GM21447 (cell line): ENCODE results near the gene COL7A1.
A peak's percentile ranks its signal among the peaks of the same experiment; 100 is the strongest.

ENCODE experiments used
- ATAC-seq: cut with Tn5 transposase; IDR thresholded peaks from one replicate; pipeline ENCODE4 v1.9.1; 2021; ENCODE audit not compliant: unreplicated experiment

COL7A1 gene

DNA sequence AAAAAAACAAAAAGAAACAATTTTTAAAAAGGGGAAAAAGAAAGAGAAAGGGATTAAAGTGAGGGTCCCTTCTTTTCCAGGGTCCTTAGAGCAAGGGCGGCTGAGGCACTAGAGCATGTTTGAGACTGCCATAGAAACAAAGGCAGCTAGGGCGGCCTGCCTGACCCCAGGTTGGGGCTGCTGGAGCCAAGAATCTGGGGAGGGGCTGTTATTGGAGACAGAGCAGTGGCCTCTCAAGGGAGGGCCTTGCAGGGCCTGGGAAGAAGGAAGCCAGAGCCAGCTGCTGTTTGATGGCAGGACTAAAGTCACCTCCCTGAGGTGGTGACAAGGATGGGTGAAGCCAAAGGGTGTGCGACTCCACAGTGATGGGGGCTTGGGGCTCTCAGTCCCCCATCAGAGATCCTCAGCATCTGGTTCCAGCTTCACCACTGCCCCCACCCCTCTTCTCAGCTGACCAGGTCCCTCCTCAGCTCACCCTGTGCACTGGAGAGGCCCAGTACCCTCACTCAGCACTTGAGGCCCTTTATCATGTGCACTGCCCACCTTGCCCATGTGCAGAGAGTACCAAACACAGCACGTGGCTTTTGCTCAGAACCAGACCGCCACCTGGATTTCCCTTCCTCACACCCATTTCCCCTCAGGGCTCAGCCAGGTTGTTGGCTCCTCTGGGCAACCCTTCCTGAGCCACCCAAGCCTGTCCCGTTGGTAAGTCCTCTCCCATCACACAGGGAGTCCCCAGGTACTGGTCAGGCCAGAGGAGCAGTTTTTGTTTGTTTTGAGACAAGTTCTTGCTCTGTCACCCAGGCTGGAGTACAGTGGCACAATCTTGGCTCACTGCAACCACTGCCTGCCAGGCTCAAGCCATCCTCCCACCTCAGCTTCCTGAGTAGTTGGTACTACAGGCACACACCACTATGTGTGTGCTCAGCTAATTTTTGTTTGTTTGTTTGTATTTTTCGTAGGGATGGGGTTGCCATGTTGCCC lies 24.7 kb upstream of the COL7A1 start:
- no peak for ATAC-seq

DNA sequence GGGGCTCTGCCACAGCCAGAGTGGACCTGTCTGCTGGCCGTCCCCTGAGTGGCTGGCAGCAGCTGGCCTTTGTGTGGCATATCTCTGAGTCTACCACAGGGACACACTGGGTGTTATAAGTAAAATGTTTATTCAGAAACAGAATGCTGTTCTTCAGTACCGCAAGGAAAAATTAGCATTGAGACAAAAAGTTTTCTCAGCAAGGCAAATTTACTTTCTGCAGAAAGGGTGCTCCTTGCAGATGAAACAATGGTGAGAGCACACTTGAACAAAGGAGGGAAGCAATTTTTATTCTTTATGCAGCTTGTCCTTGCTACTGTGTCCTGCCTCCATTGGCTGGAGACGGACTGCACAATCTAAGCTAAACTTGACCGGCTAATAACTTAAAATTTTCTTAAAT lies 22.4 kb upstream of the COL7A1 start:
- ATAC-seq, result no peak

DNA sequence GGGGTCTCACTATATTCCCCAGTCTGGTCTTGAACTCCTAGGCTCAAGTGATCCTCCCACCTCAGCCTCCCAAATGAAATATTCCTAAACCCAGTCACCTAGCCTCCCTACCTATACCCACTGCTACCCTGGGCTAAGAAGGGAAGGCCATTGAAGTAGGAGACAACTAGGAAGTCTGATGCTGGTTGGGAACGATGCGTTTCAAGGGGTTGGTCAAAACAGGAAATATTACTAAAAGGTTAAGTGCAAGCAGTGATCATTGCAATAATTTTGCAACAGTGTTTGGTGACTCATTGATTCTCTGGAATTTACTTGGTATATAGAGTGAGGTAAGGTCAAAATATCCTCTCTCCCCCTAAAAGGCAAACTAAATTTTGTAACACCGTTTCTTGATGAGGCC lies 18.9 kb upstream of the COL7A1 start:
- no peak for ATAC-seq

DNA sequence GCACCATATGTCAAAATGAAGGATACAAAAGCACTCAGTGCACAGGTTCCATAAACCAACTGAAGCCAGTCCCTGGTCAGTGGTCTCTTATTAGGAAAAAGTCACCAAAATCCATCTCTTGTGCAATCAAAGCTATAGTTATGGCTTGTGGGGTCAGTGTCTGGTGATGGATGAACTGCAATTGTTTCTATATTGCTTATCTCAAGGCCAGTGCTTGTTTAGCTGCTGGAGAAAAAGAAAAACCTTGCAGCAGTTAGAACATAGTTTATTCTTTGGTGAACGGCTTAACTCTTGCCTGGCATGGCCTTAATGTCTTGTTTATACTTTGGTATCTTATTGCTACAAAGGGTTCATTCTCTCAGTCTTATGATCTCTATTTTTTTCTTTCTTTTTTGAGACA lies 17.2 kb upstream of the COL7A1 start:
- no peak for ATAC-seq

DNA sequence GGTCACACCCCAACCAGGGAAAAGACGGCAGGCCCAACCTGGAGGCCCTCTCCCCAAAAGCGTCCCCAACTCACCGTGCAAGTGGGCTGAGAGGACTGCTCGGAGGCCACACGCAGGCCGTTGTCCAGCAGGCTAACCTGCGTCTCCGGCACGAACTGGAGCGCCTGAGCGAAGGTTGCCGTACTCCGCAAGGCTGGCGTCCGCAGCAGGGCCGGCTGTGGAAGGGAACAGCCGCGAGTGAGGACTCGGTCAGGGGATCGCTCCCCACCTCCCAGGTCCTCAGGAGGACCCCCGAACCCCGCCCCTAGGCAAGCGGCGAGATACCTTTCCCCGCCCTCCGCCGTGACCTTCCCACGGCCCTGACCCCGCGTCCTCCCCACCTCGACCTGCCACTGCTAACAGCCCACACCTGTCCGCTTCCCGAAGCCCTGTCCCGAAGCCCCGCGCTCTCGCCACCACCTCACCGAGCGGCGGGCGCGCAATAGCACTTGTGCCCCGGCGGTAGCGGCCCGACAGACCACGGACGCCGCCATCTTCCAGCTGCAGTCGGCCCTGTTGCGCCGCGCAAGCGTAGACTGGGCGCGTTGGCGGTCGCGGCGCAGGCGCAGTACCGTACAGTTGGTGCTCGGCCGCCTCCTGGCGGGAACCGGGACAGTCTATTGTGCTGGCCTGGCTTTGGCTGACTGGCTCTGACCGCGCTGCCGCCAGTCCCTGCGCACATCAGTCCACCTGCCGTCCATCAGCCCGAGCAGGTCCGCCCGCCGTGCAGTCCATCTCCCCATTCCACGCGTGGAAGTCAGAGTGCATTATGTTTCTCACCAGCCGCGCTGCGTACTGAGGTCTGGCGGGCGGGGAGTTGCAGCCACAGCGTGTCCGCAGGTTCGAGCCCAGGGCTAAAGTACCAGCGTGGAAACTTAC lies 14.2 kb upstream of the COL7A1 start, which contains the start of gene UQCRC1:
UQCRC1 (minus strand) TSS at position 559 of the 918 bp plus-strand sequence; CDS start at position 533, 26 bp downstream.
- peak; percentile 93 for ATAC-seq

DNA sequence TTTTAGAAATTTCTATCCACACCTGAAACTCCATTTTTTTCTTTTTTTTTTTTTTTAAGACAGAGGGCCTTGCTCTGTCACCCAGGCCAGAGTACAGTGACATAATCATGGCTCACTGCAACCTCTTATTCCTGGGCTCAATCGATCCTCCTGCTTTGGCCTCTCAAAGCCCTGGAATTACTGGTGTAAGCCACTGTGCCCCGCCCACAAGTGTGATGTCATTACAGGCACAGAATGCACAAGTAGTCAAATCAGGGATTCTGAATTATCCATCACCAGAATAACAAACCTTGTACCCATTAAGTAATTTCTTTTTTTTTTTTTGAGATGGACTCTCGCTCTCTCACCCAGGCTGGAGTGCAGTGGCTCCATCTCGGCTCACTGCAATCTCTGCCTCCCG lies 12.4 kb upstream of the COL7A1 start:
- no peak for ATAC-seq

DNA sequence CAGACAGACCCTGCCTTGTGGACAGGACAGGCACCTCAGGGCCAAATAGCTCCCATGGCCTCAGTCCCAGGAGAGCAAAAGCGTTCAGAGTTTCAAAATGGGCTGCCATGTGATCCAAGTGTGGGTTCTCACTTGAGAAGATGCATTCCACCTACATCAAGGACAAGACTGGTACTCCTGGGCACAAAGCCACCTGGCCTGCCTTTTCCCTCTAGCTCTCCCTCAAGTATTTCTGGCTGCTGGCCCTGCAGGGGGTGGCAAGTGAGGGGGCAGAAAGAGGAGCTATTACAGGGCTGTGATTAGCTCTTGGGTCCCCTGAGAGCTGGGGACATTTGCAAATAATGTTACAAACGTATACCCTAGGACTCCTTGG lies 6.5 kb upstream of the COL7A1 start:
- ATAC-seq, result no peak

DNA sequence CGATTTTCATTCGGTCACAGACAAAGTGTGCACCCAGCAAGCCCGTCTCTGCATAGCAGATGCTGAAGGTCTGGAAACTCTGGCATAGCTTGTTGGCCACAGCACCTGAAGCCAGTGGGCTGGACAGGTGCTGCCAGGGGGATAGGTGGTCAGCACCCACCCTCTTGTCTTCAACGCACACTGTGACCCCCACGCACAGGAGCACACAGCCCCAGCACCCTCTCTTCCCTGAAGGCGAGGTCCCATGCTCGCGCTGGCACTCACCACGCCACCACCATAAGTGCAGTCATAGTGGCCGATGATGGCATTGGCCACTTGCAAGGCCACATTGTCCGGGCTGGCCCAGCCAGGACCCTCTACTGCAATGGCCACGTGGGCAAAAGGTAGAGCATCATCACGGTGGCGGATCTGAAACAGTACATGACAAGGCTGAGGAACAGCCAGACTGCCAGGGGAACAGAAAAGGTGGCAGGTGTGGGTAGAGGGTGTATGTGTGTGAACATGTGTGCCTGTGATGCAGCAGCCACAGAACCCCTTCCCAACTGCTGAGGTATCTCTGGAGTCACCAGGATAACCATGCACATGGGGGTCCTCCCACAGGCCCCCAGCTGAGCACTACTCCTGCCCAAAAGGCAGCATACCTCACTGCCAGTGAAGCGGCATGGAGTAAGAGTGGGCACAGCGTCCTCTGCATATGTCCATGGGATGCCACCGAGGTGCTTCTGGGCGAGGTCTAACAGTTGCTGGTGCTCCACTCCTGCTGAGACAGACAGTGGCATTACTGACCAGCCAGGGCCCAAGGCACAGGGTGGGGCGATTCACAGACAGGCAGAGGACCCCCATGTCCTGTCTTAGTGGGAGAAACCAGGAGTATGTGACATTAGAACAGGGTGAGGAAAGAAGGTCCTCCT lies 5.8 kb upstream of the COL7A1 start:
- ATAC-seq, result no peak

DNA sequence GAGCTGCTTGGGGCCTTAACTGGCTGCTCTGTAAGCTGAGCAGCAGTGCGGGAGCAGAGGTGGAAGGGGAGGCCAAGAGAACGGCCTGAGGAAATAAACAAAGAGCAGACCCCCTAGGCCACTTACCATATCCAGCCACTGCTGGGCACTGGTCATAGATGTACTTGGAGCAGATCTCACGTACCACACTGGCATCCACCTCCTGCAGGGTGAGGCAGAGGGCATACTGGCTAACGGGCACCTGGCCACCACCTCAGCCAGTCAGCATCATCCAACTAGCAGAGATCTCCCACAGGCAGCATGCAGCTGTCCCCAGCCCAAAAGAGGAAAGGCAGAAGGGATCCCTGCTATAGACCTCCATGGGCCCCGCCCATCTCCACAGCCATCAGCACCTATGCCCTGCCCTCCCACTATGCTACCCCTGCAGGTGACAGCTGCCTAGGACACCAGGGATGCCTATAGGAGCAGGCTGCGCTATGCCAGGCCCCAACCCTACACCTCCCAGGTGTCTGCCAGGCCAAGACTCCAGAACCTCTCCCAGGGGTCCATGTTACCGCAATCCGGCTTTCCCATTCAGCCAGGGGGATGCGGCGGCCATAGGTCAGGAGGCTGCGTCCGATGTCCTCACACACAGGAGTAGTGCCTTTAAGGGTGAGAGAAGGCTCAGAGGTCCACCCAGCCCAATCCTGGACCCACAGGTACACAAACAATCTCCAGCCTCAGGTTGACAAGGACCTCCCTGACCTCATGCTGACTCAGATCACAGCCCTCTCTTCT lies 4.6 kb upstream of the COL7A1 start:
- ATAC-seq, result no peak

DNA sequence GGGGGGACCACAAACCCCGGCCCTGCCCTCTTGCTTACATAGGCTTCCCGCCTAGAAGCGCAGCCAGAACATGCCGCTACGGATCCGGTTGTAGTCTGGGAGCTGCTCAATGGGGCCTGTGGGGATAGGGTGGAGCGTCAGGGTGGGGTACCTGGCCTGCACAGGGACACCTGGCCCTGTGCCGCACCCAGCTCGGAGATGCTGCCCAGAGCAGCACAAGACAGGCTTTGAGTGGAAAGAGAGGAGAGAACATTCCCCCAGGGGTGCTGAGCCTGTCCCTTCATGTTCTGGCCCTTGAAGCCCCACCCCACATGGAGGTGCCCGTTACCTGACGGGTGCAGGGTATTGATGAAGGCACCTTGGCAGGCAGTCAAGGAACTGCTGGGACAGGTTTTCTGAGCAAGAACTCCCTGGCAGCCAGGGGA lies 4.0 kb upstream of the COL7A1 start:
- ATAC-seq, result no peak

DNA sequence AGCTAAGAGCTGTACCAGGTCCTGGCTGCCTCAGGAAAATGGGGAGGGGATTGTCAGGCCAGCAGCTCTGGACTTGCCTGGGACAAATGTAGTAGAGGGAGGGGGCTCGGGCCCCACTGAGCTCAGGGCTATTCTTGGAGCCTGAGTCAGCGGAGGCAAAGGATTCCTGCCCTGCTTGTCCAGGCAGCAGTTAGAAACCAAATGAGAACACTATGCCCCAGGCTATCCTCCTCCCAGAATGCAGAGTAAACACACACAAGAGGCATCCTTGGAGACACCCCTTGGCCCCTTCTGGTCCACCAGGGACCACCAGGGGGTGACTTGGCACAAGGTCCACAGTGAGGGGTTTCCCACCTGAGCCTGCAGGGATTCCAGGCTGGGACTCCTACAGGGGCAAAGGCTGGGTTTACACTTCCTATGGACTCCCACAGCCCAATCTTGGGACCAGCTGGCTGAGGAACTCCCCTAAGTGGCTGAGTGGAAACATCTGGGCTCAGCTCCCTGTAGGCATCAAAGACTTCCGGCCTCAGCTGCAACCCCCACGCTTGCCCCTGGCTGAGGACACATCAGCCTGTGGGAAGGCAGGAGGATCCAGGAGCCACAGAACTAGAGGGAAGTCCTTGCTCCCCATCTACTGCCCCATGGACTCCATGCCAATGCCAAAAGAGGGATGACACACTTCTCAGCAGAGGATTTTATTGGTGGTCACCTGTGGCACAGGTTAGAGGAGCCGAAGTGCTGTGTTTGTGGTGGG lies 3.4 kb upstream of the COL7A1 start:
- ATAC-seq, result no peak

DNA sequence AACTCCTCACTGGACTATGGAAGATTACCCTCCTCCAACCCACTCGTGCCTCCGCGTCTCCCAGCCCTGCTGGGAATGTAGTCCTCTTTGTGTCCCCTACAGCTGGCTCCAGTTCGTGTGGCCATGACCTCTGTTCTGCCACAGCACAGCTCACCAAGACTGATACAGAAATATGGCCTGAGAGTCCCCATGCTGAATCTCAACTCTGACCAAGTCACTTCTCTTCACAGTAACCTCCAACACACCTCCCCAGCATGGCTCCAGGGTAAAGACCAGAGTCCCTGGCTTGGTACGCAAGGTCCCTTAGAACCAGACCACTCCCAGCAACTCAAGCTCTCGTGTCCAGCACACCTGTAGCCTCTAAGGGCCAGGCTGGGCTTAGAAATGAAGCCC lies 2.3 kb upstream of the COL7A1 start:
- no peak for ATAC-seq

DNA sequence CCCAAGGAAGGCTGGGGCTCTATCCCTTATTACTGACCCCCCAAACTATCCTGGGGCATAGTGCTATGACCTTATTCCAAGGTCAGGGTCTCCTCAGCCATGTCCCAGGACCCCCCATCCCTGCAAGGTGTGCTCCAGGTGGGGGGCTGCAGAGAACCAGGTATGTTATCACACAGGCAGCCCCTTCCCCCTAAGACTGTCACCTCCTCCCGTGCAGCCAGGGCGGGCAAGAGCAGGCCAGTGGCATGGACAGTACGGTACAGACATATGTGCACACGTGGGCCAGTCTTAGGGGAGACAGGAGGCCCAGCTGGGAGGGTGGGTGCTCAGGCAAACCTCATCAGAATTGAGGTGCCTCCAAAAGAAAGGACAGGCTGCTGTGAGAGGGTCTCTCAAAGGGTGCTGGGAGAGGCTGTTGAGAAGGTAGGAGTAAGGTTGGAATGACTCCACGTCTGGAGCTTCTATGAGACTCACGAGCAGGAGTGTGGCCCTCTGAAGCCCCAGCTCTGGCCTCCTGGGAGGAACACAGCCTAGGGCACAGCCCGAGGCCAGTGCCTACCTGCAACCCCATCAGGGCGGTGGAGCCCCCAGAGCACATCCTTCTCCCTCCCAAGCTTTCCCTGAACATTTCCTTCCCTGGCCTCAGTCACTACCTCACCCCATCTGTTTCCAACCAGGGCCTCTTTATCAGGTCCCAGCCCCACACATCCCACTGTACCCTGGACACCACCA lies 1.7 kb upstream of the COL7A1 start:
- no peak for ATAC-seq

DNA sequence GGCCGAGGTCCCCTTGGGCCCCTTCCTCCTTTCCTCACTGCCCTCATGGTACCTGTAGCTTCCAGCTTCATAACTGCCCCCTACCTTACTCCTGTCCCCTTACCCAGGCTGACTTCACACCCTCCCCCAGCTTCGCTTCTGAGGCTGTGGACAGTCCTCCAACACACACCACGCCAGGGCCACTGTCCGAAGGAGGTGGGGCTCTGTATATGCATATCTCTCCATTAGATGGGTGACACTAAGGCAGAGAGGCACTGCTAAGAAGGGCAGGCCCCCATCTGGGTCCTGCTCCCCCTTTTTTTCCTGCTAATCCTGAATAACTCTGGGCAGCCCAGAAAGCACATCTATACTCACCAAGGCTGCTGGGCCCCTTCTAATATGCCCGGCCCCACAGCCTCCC lies 1.0 kb upstream of the COL7A1 start:
- ATAC-seq, result no peak

DNA sequence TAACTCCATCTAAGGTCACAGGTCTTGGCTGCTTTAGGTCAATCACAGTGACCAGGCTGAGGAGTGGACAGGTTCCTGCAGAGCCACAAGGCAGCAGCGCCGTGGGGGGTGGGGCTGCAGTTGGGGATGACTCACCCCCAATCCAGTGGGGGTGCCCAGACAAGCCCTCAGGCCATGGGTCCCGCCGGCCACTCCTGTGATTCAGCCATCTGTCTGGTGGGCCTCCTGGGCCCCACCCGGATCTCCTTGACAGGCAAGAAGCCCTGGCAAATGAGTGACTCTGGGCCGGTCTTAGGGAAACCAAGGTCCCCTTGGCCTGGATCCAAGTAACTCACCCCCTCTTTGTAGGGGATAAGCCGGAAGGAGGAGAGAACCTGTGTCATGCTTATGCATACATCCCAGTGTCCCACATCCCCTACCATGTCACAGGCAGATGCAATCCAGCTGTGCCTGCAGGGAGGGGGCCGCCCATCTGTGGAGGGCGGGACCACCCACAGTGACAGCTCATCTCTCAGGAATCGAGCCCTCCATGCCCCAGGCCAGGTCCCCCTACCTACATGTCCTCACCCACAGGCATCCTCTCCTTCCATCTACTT lies 495 bp upstream of the COL7A1 start:
- ATAC-seq, result no peak

DNA sequence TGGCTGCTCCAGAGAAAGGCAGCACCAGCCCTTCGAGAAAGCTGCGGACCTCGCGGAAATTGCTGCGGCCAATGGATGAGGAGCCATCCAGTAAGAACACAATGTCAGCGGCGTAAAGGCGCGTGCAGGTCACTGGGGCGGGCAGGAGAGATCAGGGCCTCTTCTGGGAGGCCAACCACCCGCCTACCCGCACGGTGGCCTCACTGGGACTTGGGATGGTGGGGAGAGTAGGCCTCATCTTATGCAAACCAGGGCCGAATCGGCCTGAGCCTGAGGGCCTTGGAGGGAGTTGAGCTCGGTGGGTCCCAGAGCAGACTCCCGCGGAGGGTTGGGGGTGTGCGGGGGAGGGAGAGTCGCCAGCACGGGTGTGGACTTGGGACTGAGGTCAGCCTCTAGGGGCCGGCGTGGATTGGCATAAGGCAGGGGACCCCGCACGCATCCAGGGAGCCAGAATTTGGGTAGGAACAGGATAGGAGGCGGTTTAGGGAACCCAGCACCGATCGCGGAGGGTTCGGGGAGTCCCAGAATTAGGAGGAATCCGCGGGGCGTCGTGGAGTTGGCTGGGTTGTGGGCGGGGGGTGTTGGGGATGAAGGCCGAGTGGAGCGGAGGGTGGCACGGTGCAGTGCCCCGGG lies 596 bp downstream of the COL7A1 start:
- ATAC-seq, result no peak

DNA sequence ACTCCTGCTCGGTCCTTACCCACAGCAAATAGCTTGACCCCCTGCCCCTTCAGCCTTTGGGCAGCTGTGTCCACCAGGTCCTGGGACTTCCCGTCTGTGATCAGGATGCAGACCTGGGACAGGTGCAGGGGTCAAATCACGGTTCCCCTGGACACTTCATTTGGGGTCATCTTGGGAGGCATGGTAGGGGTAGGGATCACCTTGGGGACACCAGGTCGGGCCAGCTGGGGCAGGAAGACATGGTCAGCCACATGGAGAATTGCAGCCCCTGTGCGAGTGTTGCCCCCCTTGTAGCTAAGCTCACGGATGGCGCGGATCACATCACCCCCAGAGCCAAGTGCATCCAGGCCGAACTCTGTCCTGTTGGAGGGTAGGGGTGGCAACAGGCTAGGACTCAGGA lies 1.8 kb downstream of the COL7A1 start:
- ATAC-seq, result no peak
